ENCODE measurements around the gene PEBP1.

DNA sequence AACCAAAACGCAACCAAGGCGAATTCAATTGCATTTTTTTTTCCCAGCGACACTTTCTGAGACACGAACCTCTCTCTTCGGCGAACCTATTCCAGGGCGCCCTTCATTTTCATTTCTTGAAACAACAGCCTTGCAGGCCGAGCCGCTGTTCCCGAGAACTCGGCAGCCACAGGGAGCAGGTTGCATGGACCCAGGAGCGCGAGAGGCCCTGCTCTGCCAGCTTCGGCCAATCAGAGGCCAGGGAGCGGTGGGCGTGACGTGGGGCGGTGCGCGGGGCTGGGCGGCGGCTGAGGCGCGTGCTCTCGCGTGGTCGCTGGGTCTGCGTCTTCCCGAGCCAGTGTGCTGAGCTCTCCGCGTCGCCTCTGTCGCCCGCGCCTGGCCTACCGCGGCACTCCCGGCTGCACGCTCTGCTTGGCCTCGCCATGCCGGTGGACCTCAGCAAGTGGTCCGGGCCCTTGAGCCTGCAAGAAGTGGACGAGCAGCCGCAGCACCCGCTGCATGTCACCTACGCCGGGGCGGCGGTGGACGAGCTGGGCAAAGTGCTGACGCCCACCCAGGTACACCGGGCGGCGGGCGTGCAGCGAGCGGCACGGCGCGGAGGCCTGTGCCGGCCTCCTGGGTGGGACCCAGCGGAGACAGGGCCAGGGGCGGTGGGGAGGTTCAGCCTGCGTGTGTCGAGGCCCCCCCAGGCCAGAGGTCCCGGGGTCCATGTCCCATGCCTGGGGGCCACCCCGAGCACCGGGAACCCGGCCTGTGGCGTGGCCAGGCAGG is at the start of gene PEBP1:
- TF ChIP-seq POLR2A (IDR thresholded peaks at IDR 0.05) (peak; percentile 97), CTCF (IDR thresholded peaks at IDR 0.05) (peak in 1 of 4 donors; percentile 5)

All from right lobe of liver (tissue), 4 donors.